NCI-H1694 (cell line): ENCODE results near the gene ANXA2.
A peak's percentile ranks its signal among the peaks of the same experiment; 100 is the strongest.

Experiments
- DNase-seq: peaks from one replicate; lab custom pipeline; 2025; lab: John Stamatoyannopoulos, UW

ANXA2 gene

GRCh38 chr15:60389261-60390077 lies 8.3 kb downstream of the ANXA2 start:
- DNase-seq: no peak

- no peak for DNase-seq
Observed at GRCh38 chr15:60387321-60387720, 10.5 kb downstream of the ANXA2 start.

- DNase-seq: no peak
Observed at GRCh38 chr15:60386615-60387014, 11.2 kb downstream of the ANXA2 start.

GRCh38 chr15:60385620-60386552 lies 11.9 kb downstream of the ANXA2 start:
- no peak for DNase-seq

- DNase-seq: no peak
Observed at GRCh38 chr15:60384526-60385126, 13.2 kb downstream of the ANXA2 start.

GRCh38 chr15:60384053-60384452 lies 13.7 kb downstream of the ANXA2 start:
- DNase-seq: no peak

- no peak for DNase-seq
Observed at GRCh38 chr15:60382773-60383674, 14.8 kb downstream of the ANXA2 start.

GRCh38 chr15:60381148-60381788 lies 16.5 kb downstream of the ANXA2 start:
- DNase-seq: no peak

GRCh38 chr15:60379525-60380274 lies 18.1 kb downstream of the ANXA2 start:
- no peak for DNase-seq

GRCh38 chr15:60379185-60379524 lies 18.6 kb downstream of the ANXA2 start:
- no peak for DNase-seq

- DNase-seq: no peak
Observed at GRCh38 chr15:60376677-60377095, 21.1 kb downstream of the ANXA2 start.

GRCh38 chr15:60375306-60375705 lies 22.5 kb downstream of the ANXA2 start:
- DNase-seq: peak; percentile 48

GRCh38 chr15:60374628-60375081 lies 23.1 kb downstream of the ANXA2 start:
- DNase-seq: peak; percentile 48

GRCh38 chr15:60374209-60374608 lies 23.6 kb downstream of the ANXA2 start:
- peak; percentile 48 for DNase-seq

GRCh38 chr15:60373745-60374144 lies 24.0 kb downstream of the ANXA2 start:
- DNase-seq: no peak

GRCh38 chr15:60373327-60373726 lies 24.5 kb downstream of the ANXA2 start:
- no peak for DNase-seq

- no peak for DNase-seq
Observed at GRCh38 chr15:60372756-60373155, 25.0 kb downstream of the ANXA2 start.

GRCh38 chr15:60372227-60372626 lies 25.6 kb downstream of the ANXA2 start:
- no peak for DNase-seq

GRCh38 chr15:60371175-60372051 lies 26.4 kb downstream of the ANXA2 start:
- peak; percentile 46 for DNase-seq
